HG02763 (cell line): ENCODE results near the gene ORAI2.
A peak's percentile ranks its signal among the peaks of the same experiment; 100 is the strongest.

ENCODE experiments used
- ATAC-seq: cut with Tn5 transposase; IDR thresholded peaks from one replicate; pipeline ENCODE4 v1.9.1; 2021; ENCODE audit warnings: mild to moderate bottlenecking, moderate library complexity; ENCODE audit not compliant: unreplicated experiment

ORAI2 gene

DNA sequence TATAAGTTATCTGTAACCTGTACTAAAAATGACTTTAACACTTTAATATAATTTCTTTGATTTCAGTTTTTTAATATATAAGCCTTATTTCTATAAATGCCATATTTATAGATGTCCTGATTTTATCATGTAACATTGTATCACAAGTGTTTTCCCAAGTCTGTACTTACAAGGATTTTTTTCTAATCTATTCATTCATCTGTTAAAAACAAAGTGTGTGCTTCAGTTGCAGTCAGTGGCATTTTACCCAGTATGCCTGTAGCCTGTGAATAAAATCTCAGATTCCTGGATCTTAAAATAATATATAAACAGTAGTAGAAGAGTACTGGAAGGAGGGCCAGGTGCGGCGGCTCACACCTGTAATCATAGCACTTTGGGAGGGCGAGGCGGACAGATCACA, 19.8 kb upstream of the ORAI2 start:
- ATAC-seq: no peak

- no peak for ATAC-seq
These were observed 17.6 kb upstream of the ORAI2 start for GRCh38 chr7:102415685-102416225.

- no peak for ATAC-seq
These were observed 17.0 kb upstream of the ORAI2 start for GRCh38 chr7:102416406-102416805.

- ATAC-seq: no peak
These were observed 16.3 kb upstream of the ORAI2 start for GRCh38 chr7:102417105-102417504.

DNA sequence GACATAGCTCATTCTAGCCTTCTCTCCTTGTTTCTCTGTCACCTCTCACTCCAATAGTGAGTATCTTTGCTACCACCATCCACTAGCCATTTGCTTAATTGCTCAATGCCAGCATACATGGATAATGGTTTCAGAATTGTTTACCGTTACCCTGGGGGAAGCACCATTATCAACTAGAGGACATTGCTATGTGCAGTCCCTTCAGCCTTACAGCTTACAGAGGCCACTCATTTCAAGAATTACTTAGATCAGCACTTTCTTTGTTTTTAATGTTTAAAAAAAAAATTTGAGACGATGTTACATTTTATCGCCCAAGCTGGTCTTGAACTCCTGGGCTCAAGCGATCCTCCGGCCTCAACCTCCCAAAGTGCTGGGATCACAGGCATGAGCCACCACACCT, 14.8 kb upstream of the ORAI2 start:
- ATAC-seq: no peak

GRCh38 chr7:102421706-102422240, 11.6 kb upstream of the ORAI2 start:
- no peak for ATAC-seq

DNA sequence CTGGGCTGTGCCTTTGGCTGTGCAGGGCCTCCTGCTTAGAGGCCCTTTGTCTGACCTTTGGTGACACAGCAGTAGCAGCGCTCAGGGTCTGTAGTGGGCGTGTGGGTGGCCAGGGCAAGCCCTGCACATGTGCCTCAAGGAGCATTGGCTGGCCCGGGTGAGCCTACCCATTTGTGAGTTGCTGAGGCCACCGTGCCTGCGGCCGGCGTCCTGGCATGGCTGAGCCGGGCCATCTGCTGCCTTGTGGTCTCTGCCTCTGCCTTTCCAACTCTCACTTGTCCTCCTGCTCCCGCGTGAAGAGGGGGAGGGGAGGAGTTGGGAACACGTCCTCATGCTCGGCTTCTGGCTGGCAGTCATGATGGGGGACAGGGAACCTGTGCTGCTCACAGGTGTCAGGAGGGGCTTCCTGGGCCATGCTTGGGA, 9.2 kb upstream of the ORAI2 start:
- ATAC-seq: no peak

DNA sequence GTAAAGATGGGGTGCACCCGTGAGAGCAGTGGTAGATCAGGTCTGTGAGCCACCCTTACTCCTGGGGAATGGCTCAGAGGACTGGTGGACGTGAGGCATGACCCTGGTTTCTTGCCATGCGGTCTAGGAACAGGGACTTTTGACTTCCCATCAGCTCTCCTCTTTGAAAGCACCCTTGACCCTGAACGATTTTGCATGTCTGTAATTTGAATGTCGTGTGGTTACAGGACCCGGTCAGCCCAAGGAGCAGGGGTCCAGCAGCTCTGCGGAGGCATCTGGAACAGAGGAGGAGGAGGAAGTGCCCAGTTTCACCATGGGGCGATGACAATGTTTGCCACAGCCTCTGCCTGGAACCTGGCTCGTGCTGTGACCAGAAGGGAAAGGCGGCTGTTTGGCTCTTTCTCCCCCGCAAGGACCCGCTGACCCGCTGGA, 8.6 kb upstream of the ORAI2 start:
- peak; percentile 33 for ATAC-seq

DNA sequence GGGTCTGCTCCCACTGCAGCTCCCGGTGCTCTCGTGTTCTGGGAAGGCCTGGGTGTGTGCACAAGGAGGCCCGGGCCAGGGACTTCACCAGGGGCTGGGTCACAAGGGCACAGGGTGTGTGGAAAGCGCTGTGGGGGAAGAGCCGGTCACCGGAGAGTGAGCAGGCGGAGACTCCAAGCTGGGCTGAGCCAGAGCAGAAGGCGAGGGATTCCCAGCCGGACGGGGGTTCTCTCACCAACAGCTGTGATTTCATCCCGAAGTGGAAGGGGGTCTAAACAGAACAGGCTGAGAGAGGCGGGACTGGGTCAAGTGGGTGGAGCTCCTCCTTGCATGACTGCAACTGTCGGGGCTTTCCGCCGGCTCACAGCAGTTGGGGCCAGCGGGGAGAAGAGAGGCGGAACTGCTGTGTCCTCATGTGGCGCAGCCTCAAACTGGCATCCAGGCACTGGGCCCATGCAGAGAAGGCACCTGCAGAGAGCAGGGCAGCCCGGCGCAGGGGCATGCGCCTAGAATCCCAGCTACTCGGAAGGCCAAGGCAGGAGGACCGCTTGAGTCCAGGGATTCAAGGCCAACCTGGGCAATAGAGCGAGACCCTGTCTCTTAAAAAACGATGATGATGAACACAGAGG, 7.6 kb upstream of the ORAI2 start:
- ATAC-seq: peak; percentile 60

GRCh38 chr7:102426268-102427018, 6.9 kb upstream of the ORAI2 start:
- ATAC-seq: peak; percentile 43

- ATAC-seq: no peak
These were observed 6.4 kb upstream of the ORAI2 start for GRCh38 chr7:102427019-102427405.

- ATAC-seq: no peak
These were observed 4.1 kb upstream of the ORAI2 start for GRCh38 chr7:102429141-102429899.

DNA sequence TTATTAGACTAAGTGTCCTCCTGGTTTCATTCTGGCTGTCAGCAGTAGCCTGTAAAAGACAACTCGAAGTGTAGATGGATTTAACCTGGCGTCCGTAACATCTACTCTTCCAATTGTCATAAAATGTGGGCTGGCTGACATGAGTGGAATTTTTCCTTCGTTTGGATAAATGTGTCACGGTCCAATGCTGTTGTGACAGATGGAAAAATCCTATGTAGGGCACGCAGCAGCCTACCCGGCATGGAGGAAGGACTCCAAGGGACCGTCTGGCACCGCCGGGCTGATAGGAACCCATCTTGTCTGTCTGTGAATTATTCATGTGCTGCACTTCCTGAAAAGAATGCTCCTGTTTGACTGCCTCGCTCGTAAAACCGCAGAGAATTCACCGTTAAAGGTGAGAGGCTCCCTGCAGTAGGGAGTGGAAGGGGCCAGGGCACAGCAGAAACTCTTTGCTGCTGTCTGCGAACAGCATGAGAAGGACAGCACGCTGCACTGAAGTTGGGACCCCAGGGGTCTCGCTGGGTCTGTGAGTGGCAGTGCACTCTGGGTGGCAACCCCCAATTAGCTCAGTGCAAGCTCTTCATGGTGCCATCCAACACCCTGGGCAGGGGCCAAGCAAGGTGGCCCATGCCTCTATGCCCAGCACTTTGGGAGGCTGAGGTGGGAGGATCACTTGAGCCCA, 1.6 kb upstream of the ORAI2 start:
- no peak for ATAC-seq

DNA sequence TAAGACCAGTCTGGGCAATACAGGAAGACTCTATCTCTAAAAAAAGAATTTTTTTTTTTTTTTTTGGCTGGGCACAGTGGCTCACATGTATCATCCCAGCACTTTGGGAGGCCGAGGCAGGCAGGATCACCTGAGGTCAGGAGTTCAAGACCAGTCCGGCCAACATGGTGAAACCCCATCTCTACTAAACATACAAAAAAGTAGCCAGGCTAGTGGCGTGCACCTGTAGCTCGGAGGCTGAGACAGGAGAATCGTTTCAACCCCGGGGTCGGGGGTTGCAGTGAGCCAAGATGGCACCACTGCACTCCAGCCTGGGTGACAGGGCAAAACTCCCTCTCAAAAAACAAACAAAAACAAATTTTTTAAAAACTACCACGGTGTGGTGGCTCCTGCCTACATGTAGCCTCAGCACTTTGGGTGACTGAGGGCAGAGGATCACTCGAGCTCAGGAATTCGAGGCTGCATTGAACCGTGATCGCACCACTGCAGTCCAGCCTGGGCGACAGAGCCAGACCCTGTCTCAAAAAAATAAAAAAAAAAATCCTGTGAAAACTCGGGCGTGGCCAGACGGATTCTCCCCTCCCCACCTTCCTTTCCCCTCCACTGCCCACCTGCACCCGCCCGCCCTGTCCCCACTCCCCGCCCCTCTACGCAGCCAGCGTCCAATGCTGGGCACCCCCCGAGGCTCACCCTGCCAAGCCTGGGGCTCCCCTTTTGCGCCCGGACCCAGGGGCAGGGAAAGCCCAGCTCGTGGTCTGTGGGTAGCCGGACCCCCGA, 745 bp upstream of the ORAI2 start:
- ATAC-seq: peak; percentile 19

- ATAC-seq: no peak
These were observed 688 bp downstream of the ORAI2 start for GRCh38 chr7:102434039-102434486.

DNA sequence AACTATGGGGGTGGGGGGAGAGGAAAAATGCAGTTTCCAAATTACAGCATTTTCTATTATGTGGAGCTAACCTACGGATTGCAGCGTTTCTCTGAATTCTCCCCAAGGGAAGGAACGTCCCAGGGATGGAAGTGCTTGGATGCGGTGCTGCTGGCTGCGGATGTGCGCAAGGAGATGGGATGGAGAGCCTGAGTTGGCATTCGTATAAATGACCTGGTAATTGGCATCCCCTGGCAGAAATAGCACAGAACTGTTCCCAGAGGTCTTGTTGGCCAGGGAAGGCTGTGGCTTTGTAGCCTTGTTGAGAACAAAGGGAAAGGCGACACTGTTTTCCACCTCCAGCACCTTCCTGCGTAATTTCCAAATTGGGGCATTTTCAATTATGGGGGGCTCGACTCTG, 2.7 kb downstream of the ORAI2 start:
- no peak for ATAC-seq

GRCh38 chr7:102439963-102440795, 6.8 kb downstream of the ORAI2 start:
- no peak for ATAC-seq

DNA sequence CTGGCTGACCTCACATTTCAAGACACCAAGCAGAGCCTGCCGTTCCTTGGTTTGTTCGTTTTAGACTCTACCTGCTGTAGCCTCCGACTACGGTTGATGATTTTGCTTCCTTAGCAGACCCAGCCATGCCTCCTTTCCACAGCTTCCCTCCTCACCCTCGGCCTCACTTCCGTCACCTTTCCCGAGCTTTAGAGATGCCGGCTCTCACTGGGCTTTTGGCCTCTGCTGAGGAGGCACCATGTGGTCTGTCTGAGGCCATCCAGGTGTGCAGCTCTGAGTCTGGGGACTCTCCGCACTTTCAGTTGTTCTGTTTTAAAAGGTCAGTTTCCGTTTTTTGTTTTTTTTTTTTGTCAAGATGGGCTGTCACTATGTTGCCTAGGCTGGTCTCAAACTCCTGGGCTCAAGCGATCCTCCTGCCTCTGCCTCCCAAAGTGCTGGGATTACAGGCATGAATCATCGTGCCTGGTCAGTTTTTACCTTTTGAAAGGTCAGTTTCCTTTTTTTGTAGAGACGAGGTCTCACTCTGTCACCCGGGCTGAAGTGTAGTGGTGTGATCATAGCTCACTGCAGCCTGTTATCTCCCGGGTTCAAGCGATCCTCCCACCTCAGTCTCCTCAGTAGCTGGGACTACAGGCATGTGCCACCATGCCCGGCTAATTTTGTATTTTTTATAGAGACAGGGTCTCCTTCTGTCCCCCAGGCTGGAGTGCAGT, 11.7 kb downstream of the ORAI2 start:
- peak; percentile 39 for ATAC-seq
